HepG2 (cell line): ENCODE measurements around the gene HP1BP3. TPM values are rescaled to one million over a fixed set of nuclear protein-coding genes. Genes with fewer than 3 reads are reported as not detected.

ENCODE experiments used
- ASH2L ChIP-seq: fragments of 300-600, 200-600 bp; sonication (generic); IDR thresholded peaks from 2 replicates; pipeline ENCODE4 v1.7.0; 2017; ENCODE audit warnings: low read depth, mild to moderate bottlenecking, moderate library complexity, mixed read lengths, low read length; ENCODE audit not compliant: insufficient read length
- HNRNPLL ChIP-seq: fragments of 200-400 bp; formaldehyde crosslinking; IDR thresholded peaks from 2 replicates; pipeline ENCODE4 v1.6.1; 2017; ENCODE audit warnings: mild to moderate bottlenecking, low read depth, low read length; ENCODE audit not compliant: poor library complexity, severe bottlenecking
- MED13 ChIP-seq: sonication (generic); formaldehyde crosslinking; IDR thresholded peaks from 2 replicates; pipeline ENCODE4 v1.5.0; 2020; ENCODE audit warnings: missing genetic modification reagents
- SOX5 ChIP-seq: IDR thresholded peaks from 2 replicates; pipeline ENCODE4 v1.6.1; 2016; ENCODE audit warnings: borderline replicate concordance
- SOX6 ChIP-seq, 2 experiments: fragments of 450-650 bp in 1 of 2; sonication (generic) in 1 of 2; formaldehyde crosslinking in 1 of 2; IDR thresholded peaks; 2 replicates each; pipeline versions ENCODE4 v1.4.0 to v1.6.1; 2017 to 2020; ENCODE audit warnings: antibody characterized with exemption in 1 of 2, mild to moderate bottlenecking in 1 of 2, missing genetic modification reagents in 1 of 2
- XBP1 ChIP-seq: sonication (generic); formaldehyde crosslinking; IDR thresholded peaks from 2 replicates; pipeline ENCODE4 v1.5.0; 2020; ENCODE audit warnings: missing genetic modification reagents
- XRCC5 ChIP-seq: fragments of 200-400 bp; formaldehyde crosslinking; optimal IDR thresholded peaks from 2 replicates; pipeline ENCODE3; 2017; ENCODE audit warnings: mild to moderate bottlenecking, low read length
- ZNF614 ChIP-seq: IDR thresholded peaks from 2 replicates; pipeline ENCODE4 v1.6.1; 2018; ENCODE audit warnings: missing biosample characterization, missing genetic modification reagents, inconsistent platforms, borderline replicate concordance
- ZNF772 ChIP-seq: sonication (generic); formaldehyde crosslinking; IDR thresholded peaks from 2 replicates; pipeline ENCODE4 v1.5.0; 2020; ENCODE audit warnings: mild to moderate bottlenecking, missing genetic modification reagents
- polyA plus RNA-seq, 8 experiments: library from polyadenylated mRNA; depleted of rRNA in 3 of 8; stranded (reverse) in 7 of 8; unstranded in 1 of 8; fragments of >200 nt; fragmentation: Illumina TruSeq in 4 of 8; extraction: Trizol in 4 of 8; gene quantifications; 2 replicates each; pipeline versions ENCODE4 v1.2.1 to v1.2.3, GENCODE V29; 2011 to 2016; ENCODE audit warnings: low read depth in 4 of 8, missing spikeins in 1 of 8, mixed read lengths in 1 of 8; ENCODE audit not compliant: insufficient read depth in 1 of 8
- total RNA-seq, 5 experiments: library from RNA; depleted of rRNA; stranded (reverse); fragments of >200 nt; fragmentation: Illumina TruSeq; extraction: Trizol; gene quantifications; 2 replicates each; pipeline ENCODE4 v1.2.3, GENCODE V29; 2016; ENCODE audit warnings: low read depth in 1 of 5
- TF ChIP-seq, protein P1 (sequence below): sonication (generic); formaldehyde crosslinking; IDR thresholded peaks from 2 replicates; pipeline ENCODE4 v1.9.0; 2021; ENCODE audit warnings: missing genetic modification reagents, borderline replicate concordance
- TF ChIP-seq, protein P2 (sequence below): sonication (generic); formaldehyde crosslinking; IDR thresholded peaks from 2 replicates; pipeline ENCODE4 v1.4.0; 2020; ENCODE audit warnings: missing genetic modification reagents
- TF ChIP-seq, protein P3 (sequence below), 2 experiments: sonication (generic) in 1 of 2; formaldehyde crosslinking in 1 of 2; IDR thresholded peaks; 2 replicates each; pipeline versions ENCODE4 v1.5.1 to v1.6.1; 2011 to 2020; ENCODE audit warnings: borderline replicate concordance in 1 of 2, low read depth in 1 of 2, low read length in 1 of 2, mild to moderate bottlenecking in 1 of 2, missing genetic modification reagents in 1 of 2, moderate library complexity in 1 of 2
- TF ChIP-seq, protein P4 (sequence below): sonication (generic); formaldehyde crosslinking; conservative IDR thresholded peaks from 2 replicates; pipeline ENCODE4 v1.4.0; 2020; ENCODE audit warnings: missing genetic modification reagents
- TF ChIP-seq, protein P5 (sequence below): sonication (generic); formaldehyde crosslinking; IDR thresholded peaks from 2 replicates; pipeline ENCODE4 v1.5.0; 2020; ENCODE audit warnings: missing genetic modification reagents

HP1BP3 gene
- total and polyA plus RNA-seq, 2 of the 13 experiments (the other 11 are each of a cell fraction or from before 2014, with no cell fraction given): 98.5 to 137 TPM

DNA sequence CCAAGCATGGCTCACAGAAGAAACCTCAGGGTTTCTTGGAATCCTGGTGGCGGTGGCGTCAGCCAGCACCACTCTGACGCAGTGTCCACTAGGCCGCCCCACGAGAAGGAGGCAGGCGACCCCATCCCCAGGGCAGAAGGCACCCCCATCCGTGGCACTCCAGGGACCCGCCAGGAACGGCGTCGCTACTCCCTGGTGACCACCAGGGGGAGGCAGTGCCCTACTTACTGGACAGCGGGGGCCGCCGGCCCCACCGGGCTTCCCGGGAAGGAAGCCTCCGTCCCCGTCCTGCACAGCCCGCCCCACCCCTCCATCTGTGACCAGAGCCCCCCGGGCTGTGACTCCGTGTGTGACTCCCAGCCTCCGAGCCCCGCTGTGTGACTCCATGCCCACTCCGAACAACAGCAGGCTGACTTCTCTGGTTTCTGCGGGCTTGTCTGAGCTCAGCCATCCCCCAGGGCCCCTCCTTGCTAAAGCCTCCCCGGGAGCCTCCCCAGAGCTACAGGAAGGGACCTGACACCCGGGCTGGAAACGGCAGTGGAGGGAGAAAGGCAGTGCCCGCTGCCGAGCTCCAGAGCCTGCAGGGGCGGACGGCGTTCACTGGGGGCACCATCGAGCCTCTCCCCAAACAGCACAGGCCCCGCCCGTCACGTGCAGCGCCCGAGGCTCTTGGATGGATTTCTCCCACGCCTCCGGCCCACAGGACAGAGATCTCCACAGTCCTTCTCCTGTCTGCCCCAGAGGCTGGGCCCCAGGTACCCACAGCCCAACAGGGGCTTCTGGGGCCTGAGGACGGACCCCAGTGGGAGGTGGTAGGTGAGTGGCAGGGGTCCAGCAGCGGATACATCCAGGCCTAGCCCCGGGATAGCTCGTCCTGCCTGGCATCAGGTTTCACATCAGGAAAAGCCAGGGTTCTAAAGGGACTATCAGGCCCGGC lies 90.4 kb downstream of the HP1BP3 start (continued):
- TF ChIP-seq, protein P1, sequence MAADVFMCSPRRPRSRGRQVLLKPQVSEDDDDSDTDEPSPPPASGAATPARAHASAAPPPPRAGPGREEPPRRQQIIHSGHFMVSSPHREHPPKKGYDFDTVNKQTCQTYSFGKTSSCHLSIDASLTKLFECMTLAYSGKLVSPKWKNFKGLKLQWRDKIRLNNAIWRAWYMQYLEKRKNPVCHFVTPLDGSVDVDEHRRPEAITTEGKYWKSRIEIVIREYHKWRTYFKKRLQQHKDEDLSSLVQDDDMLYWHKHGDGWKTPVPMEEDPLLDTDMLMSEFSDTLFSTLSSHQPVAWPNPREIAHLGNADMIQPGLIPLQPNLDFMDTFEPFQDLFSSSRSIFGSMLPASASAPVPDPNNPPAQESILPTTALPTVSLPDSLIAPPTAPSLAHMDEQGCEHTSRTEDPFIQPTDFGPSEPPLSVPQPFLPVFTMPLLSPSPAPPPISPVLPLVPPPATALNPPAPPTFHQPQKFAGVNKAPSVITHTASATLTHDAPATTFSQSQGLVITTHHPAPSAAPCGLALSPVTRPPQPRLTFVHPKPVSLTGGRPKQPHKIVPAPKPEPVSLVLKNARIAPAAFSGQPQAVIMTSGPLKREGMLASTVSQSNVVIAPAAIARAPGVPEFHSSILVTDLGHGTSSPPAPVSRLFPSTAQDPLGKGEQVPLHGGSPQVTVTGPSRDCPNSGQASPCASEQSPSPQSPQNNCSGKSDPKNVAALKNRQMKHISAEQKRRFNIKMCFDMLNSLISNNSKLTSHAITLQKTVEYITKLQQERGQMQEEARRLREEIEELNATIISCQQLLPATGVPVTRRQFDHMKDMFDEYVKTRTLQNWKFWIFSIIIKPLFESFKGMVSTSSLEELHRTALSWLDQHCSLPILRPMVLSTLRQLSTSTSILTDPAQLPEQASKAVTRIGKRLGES (CRISPR knock-in tag): no peak
- 0 out of 2 replicates have a peak, but pooled peaks have one; percentile 16 for TF ChIP-seq ZNF614 (CRISPR knock-in tag)
- TF ChIP-seq, protein P2, sequence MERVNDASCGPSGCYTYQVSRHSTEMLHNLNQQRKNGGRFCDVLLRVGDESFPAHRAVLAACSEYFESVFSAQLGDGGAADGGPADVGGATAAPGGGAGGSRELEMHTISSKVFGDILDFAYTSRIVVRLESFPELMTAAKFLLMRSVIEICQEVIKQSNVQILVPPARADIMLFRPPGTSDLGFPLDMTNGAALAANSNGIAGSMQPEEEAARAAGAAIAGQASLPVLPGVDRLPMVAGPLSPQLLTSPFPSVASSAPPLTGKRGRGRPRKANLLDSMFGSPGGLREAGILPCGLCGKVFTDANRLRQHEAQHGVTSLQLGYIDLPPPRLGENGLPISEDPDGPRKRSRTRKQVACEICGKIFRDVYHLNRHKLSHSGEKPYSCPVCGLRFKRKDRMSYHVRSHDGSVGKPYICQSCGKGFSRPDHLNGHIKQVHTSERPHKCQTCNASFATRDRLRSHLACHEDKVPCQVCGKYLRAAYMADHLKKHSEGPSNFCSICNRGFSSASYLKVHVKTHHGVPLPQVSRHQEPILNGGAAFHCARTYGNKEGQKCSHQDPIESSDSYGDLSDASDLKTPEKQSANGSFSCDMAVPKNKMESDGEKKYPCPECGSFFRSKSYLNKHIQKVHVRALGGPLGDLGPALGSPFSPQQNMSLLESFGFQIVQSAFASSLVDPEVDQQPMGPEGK: peak; percentile 91
- TF ChIP-seq, protein P3, sequence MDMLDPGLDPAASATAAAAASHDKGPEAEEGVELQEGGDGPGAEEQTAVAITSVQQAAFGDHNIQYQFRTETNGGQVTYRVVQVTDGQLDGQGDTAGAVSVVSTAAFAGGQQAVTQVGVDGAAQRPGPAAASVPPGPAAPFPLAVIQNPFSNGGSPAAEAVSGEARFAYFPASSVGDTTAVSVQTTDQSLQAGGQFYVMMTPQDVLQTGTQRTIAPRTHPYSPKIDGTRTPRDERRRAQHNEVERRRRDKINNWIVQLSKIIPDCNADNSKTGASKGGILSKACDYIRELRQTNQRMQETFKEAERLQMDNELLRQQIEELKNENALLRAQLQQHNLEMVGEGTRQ (IDR thresholded peaks at IDR 0.05; ENCODE audit: low read depth, low read length): peak; percentile 82
- TF ChIP-seq, protein P3 (CRISPR knock-in tag; IDR thresholded peaks at IDR 0.05; ENCODE audit: borderline replicate concordance): peak; percentile 91; the same call in 1 of the 2 replicates
- TF ChIP-seq, protein P4, sequence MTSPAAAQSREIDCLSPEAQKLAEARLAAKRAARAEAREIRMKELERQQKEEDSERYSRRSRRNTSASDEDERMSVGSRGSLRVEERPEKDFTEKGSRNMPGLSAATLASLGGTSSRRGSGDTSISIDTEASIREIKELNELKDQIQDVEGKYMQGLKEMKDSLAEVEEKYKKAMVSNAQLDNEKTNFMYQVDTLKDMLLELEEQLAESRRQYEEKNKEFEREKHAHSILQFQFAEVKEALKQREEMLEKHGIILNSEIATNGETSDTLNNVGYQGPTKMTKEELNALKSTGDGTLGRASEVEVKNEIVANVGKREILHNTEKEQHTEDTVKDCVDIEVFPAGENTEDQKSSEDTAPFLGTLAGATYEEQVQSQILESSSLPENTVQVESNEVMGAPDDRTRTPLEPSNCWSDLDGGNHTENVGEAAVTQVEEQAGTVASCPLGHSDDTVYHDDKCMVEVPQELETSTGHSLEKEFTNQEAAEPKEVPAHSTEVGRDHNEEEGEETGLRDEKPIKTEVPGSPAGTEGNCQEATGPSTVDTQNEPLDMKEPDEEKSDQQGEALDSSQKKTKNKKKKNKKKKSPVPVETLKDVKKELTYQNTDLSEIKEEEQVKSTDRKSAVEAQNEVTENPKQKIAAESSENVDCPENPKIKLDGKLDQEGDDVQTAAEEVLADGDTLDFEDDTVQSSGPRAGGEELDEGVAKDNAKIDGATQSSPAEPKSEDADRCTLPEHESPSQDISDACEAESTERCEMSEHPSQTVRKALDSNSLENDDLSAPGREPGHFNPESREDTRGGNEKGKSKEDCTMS (CRISPR knock-in tag): no peak
- no peak for TF ChIP-seq XBP1 (CRISPR knock-in tag)
- 0 out of 2 replicates have a peak, but pooled peaks have one; percentile 52 for TF ChIP-seq MED13 (CRISPR knock-in tag)
- no peak for TF ChIP-seq SOX6 (IDR thresholded peaks at IDR 0.05)
- peak; percentile 38 for TF ChIP-seq SOX6 (CRISPR knock-in tag; IDR thresholded peaks at IDR 0.05)
- peak; percentile 36; the same call in 1 of the 2 replicates for TF ChIP-seq SOX5 (CRISPR knock-in tag)
- TF ChIP-seq XRCC5: peak; percentile 63
- TF ChIP-seq, protein P5, sequence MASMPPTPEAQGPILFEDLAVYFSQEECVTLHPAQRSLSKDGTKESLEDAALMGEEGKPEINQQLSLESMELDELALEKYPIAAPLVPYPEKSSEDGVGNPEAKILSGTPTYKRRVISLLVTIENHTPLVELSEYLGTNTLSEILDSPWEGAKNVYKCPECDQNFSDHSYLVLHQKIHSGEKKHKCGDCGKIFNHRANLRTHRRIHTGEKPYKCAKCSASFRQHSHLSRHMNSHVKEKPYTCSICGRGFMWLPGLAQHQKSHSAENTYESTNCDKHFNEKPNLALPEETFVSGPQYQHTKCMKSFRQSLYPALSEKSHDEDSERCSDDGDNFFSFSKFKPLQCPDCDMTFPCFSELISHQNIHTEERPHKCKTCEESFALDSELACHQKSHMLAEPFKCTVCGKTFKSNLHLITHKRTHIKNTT (CRISPR knock-in tag): 0 out of 2 replicates have a peak, but pooled peaks have one; percentile 24
- peak; percentile 47 for TF ChIP-seq ASH2L
- no peak; the same call in 1 of the 2 replicates for TF ChIP-seq ZNF772 (CRISPR knock-in tag)
- TF ChIP-seq HNRNPLL: peak; percentile 16
